Fibroblast of villous mesenchyme (primary cell): ENCODE results near the gene NDC1. TPM values are rescaled to one million over a fixed set of nuclear protein-coding genes. Genes with fewer than 3 reads are reported as not detected.

ENCODE experiments used
- DNase-seq: peaks from one replicate; pipeline ENCODE4 v3.0.0-alpha.2; 2010; ENCODE audit warnings: low read depth
- H3K4me3 ChIP-seq: 2 replicates; pipeline ENCODE4 v1.5.1; 2011; ENCODE audit warnings: low read depth, mild to moderate bottlenecking, low read length
- CTCF ChIP-seq: IDR thresholded peaks from 2 replicates; pipeline ENCODE4 v1.5.1; 2012; ENCODE audit warnings: low read depth, mild to moderate bottlenecking, low read length; ENCODE audit not compliant: insufficient read depth
- total RNA-seq: library from RNA; depleted of rRNA; stranded (reverse); fragments of >200 nt; gene quantifications from 2 replicates; pipeline ENCODE4 v1.2.3, GENCODE V29; 2012

NDC1 gene
- total RNA-seq, 1 donor: 28.9 TPM

GRCh38 chr1:53810497-53810896 is 27.6 kb downstream of the NDC1 start:
- DNase-seq: no peak
- H3K4me3 ChIP-seq: no peak overlapping the region
- TF ChIP-seq CTCF: no peak

GRCh38 chr1:53810007-53810406 is 28.1 kb downstream of the NDC1 start:
- DNase-seq: no peak
- H3K4me3 ChIP-seq: no peak overlapping the region
- no peak for TF ChIP-seq CTCF

- TF ChIP-seq CTCF: no peak
- no peak overlapping the region for H3K4me3 ChIP-seq
- DNase-seq: peak; percentile 90
These were observed 30.2 kb downstream of the NDC1 start for GRCh38 chr1:53807916-53808315.

GRCh38 chr1:53804791-53805505 is 33.1 kb downstream of the NDC1 start:
- H3K4me3 ChIP-seq: no peak overlapping the region
- DNase-seq: no peak
- no peak for TF ChIP-seq CTCF

- no peak for DNase-seq
- no peak overlapping the region for H3K4me3 ChIP-seq
These were observed 33.9 kb downstream of the NDC1 start for GRCh38 chr1:53804181-53804580.

GRCh38 chr1:53800621-53801020 is 37.5 kb downstream of the NDC1 start:
- no peak for TF ChIP-seq CTCF
- no peak overlapping the region for H3K4me3 ChIP-seq
- DNase-seq: no peak

More at GRCh38 chr1:53804181-53804580, 33.9 kb downstream of the NDC1 start:
- no peak for TF ChIP-seq CTCF

GRCh38 chr1:53799141-53799540 is 39.0 kb downstream of the NDC1 start:
- DNase-seq: peak; percentile 22
- no peak for TF ChIP-seq CTCF
- H3K4me3 ChIP-seq: no peak overlapping the region
